K562 (cell line): ENCODE measurements around the gene KLHL12. TPM values are rescaled to one million over a fixed set of nuclear protein-coding genes. Genes with fewer than 3 reads are reported as not detected.

Source experiments
- ATAC-seq: fragments of 200-7000 bp; cut with Tn5 transposase; 3 replicates; pipeline ENCODE4 v1.9.1; 2020; ENCODE audit warnings: moderate library complexity
- BruUV-seq: library from RNA; stranded (reverse); fragments of 400-500 nt; replicated peaks from 2 replicates; lab custom pipeline; 2021; lab: Mats Ljungman, UMichigan
- CTCF ChIA-PET: fragments of 300-600 bp; formaldehyde crosslinking; extraction: SDS; loops from one replicate; lab custom pipeline; 2021; ENCODE audit warnings: low intra/inter-chr PET ratio; lab: Yijun Ruan, JAX
- POLR2A ChIA-PET: fragments of 300-600, 350-650 bp; sonication (Branson Sonifier 250); formaldehyde crosslinking; extraction: SDS; loops from one replicate; lab custom pipeline; 2021; ENCODE audit warnings: antibody characterized with exemption, inconsistent platforms; lab: Yijun Ruan, JAX
- DNase-seq, 4 experiments: peaks; one replicate each; pipeline versions ENCODE4 v3.0.0 to v3.0.0-alpha.2; 2011 to 2018; ENCODE audit warnings: low spot score in 3 of 4, mixed read lengths in 3 of 4; ENCODE audit errors: extremely low read depth in 1 of 4
- FAIRE-seq: peaks from 2 replicates; lab custom pipeline; 2011; peaks lifted over from hg19 to GRCh38; lab: Jason Lieb, UNC
- H2AFZ ChIP-seq: 2 replicates; pipeline ENCODE4 v1.6.0; 2011; ENCODE audit warnings: low read depth, low read length, control low read depth, inconsistent platforms
- H3K27ac ChIP-seq: fragments of 200-600 bp; 3 replicates; pipeline ENCODE4 v1.8.0; 2011; ENCODE audit warnings: low read depth, mild to moderate bottlenecking, control low read depth, inconsistent platforms, low read length, moderate library complexity, mixed read lengths; ENCODE audit errors: extremely low read depth
- H3K27me3 ChIP-seq, 2 experiments: fragments of 300-600 bp in 1 of 2; 2 replicates in 1 of 2; 3 replicates in 1 of 2; pipeline versions ENCODE4 v1.6.0 to v1.8.0; 2011; ENCODE audit warnings: inconsistent platforms in 2 of 2, low read length in 2 of 2, mild to moderate bottlenecking in 1 of 2, mixed read lengths in 1 of 2, moderate library complexity in 1 of 2; ENCODE audit not compliant: control insufficient read depth in 2 of 2, insufficient read depth in 2 of 2
- H3K36me3 ChIP-seq: fragments of 300-600 bp; 3 replicates; pipeline ENCODE4 v1.8.0; 2011; ENCODE audit warnings: mild to moderate bottlenecking, low read length, inconsistent platforms; ENCODE audit not compliant: control insufficient read depth, insufficient read depth
- H3K4me1 ChIP-seq, 2 experiments: fragments of 200-600 bp in 1 of 2; replicated peaks in 1 of 2; 2 replicates in 1 of 2; 3 replicates in 1 of 2; pipeline versions ENCODE4 v1.5.1 to v1.8.0; 2011; ENCODE audit warnings: inconsistent platforms in 2 of 2, low read length in 2 of 2, mild to moderate bottlenecking in 1 of 2, mixed read lengths in 1 of 2, moderate library complexity in 1 of 2; ENCODE audit not compliant: control insufficient read depth in 2 of 2, insufficient read depth in 2 of 2
- H3K4me2 ChIP-seq: 2 replicates; pipeline ENCODE4 v1.6.1; 2011; ENCODE audit warnings: low read length, control low read depth, inconsistent platforms, mixed read lengths; ENCODE audit not compliant: insufficient read depth
- H3K4me3 ChIP-seq: fragments of 200-600 bp; sonication (generic), shearing (Covaris generic); 2 replicates; pipeline ENCODE4 v1.5.1; 2016; ENCODE audit warnings: control low read depth, inconsistent platforms
- H3K79me2 ChIP-seq: fragments of 200-600 bp; 3 replicates; pipeline ENCODE4 v1.8.0; 2011; ENCODE audit warnings: low read length, inconsistent platforms; ENCODE audit not compliant: control insufficient read depth, insufficient read depth
- H3K9ac ChIP-seq, 2 experiments: 2 replicates each; pipeline versions ENCODE4 v1.6.0 to v1.6.1; 2011; ENCODE audit warnings: low read depth in 2 of 2, low read length in 2 of 2, control low read depth in 1 of 2, inconsistent platforms in 1 of 2, mild to moderate bottlenecking in 1 of 2, mixed read lengths in 1 of 2; ENCODE audit not compliant: insufficient read depth in 1 of 2
- H3K9me1 ChIP-seq: one replicate; pipeline ENCODE4 v1.6.0; 2011; ENCODE audit warnings: inconsistent platforms, mild to moderate bottlenecking, low read length, moderate library complexity; ENCODE audit not compliant: control insufficient read depth, insufficient read depth
- H3K9me3 ChIP-seq: replicated peaks from 2 replicates; pipeline ENCODE4 v1.5.1; 2011; ENCODE audit warnings: low read depth, low read length, inconsistent platforms; ENCODE audit not compliant: control insufficient read depth, insufficient read depth
- H4K20me1 ChIP-seq: replicated peaks from 2 replicates; pipeline ENCODE4 v1.6.1; 2011; ENCODE audit warnings: low read length, inconsistent platforms, mixed read lengths; ENCODE audit not compliant: control insufficient read depth, insufficient read depth
- CEBPB ChIP-seq: fragments of 450-650 bp; IDR thresholded peaks from 2 replicates; pipeline ENCODE4 v1.6.1; 2016; ENCODE audit warnings: missing genetic modification characterization, missing compliant biosample characterization
- CEBPG ChIP-seq, 3 experiments: fragments of 200-800 bp in 1 of 3; sonication (Bioruptor generic) in 1 of 3; sonication (generic) in 1 of 3; formaldehyde crosslinking in 1 of 3; IDR thresholded peaks in 2 of 3; conservative IDR thresholded peaks in 1 of 3; 2 replicates each; pipeline versions ENCODE4 v1.6.1 to v1.8.0; 2016 to 2022; ENCODE audit warnings: missing compliant biosample characterization in 2 of 3, missing genetic modification characterization in 2 of 3, mild to moderate bottlenecking in 1 of 3, missing genetic modification reagents in 1 of 3
- TEAD4 ChIP-seq, 2 experiments: sonication (generic) in 1 of 2; formaldehyde crosslinking in 1 of 2; IDR thresholded peaks; 2 replicates each; pipeline versions ENCODE4 v1.6.1 to v1.8.0; 2012 to 2022; ENCODE audit warnings: borderline replicate concordance in 1 of 2, inconsistent platforms in 1 of 2, low read length in 1 of 2, mild to moderate bottlenecking in 1 of 2, missing genetic modification reagents in 1 of 2
- ZNF347 ChIP-seq: fragments of 450-650 bp; formaldehyde crosslinking; IDR thresholded peaks from 2 replicates; pipeline ENCODE4 v1.4.0; 2020; ENCODE audit warnings: low read depth, mild to moderate bottlenecking, moderate library complexity
- WGBS: fragments of 100-300 bp; shearing (Covaris generic); methylation state at CpG from one replicate; pipeline ENCODE4 v1.1.6; 2016; ENCODE audit warnings: low coverage, mixed read lengths; ENCODE audit not compliant: insufficient coverage; ENCODE audit errors: missing lambda C conversion rate; 5-methylcytosine and 5-hydroxymethylcytosine counted together
- in situ Hi-C: fragments of 300-500 bp; cut with MboI; formaldehyde crosslinking; loops from 4 replicates; pipeline ENCODE4 v1.15.0; 2018; ENCODE audit warnings: inconsistent platforms, mixed read lengths
- intact Hi-C: fragments of 100-400 bp; cut with micrococcal nuclease; formaldehyde crosslinking; loops from 2 replicates; pipeline ENCODE4 v1.14.2; 2022
- polyA plus RNA-seq, 8 experiments: library from polyadenylated mRNA; depleted of rRNA in 4 of 8; stranded (reverse) in 5 of 8; unstranded in 3 of 8; fragments of >200 nt; fragmentation: Nextera tagmentation in 2 of 8; fragmentation: Illumina TruSeq in 1 of 8; extraction: Ambion mirVana in 2 of 8; extraction: Trizol in 1 of 8; gene quantifications; 2 replicates each; pipeline versions ENCODE4 v1.2.1 to v1.2.3, GENCODE V29; 2011 to 2014; ENCODE audit warnings: inconsistent platforms in 1 of 8, missing spikeins in 1 of 8
- total RNA-seq, 7 experiments: library from RNA; depleted of rRNA in 6 of 7; stranded (reverse); fragments of >200 nt in 6 of 7; fragmentation: Illumina TruSeq in 2 of 7; extraction: Trizol in 2 of 7; gene quantifications; 2 replicates each; pipeline versions ENCODE4 v1.2.1 to v1.2.3, GENCODE V29; 2011 to 2021; ENCODE audit warnings: low replicate concordance in 1 of 7

The KLHL12 gene
- total and polyA plus RNA-seq, 9 of the 15 experiments (the other 6 are each of a cell fraction or from before 2014, with no cell fraction given) = 23.1 to 85.1 (median 35.0) TPM

- Histone ChIP-seq H3K4me1 (peaks cover 15 to 40% of the 10 kb centered on the region in 2 experiments), H2AFZ (no peak overlapping the region), H3K27ac (peak overlapping the region; percentile 90), H3K36me3 (peaks cover 48% of the 10 kb centered on the region), H3K27me3 (no peaks in the 10 kb centered on the region), H3K9me3 (no peaks in the 10 kb centered on the region), H4K20me1 (peaks cover 26% of the 10 kb centered on the region), H3K9ac (peak overlapping the region in 1 of 2 experiments; percentile 94; a peak in 3 of 4 replicates), H3K4me3 (peak overlapping the region; percentile 97), H3K79me2 (peaks cover 60% of the 10 kb centered on the region), H3K9me1 (peaks cover 6% of the 10 kb centered on the region), H3K4me2 (peak overlapping the region; percentile 95)
- ChIA-PET POLR2A (interaction anchor here (0.6 to 0.7 kb wide), 3 partner anchors 8 to 471 kb away, joined by 3 read pairs; no protein-coding TSS in a partner anchor), CTCF (no interaction called here)
- DNase-seq (no peak), ATAC-seq (no peak), FAIRE-seq (no peak)
- intact Hi-C loops = loop anchor here (5.0 kb wide), 1 partner anchor 70 kb away; the partner anchor contains the start of gene RABIF
- TSS peak; percentile 38 for BruUV-seq
- in situ Hi-C loops = no loop called here
- 5% methylated on average over 6 of the region's 6 CpGs for WGBS
- no peak for TF ChIP-seq ZNF347 (CRISPR knock-in tag)
- 0 out of 2 replicates have a peak, but pooled peaks have one; percentile 2 for TF ChIP-seq TEAD4 (IDR thresholded peaks at IDR 0.05; ENCODE audit: low read length)
- no peak for TF ChIP-seq TEAD4 (CRISPR knock-in tag; IDR thresholded peaks at IDR 0.05; ENCODE audit: borderline replicate concordance)
- TF ChIP-seq CEBPB (tag) = peak; percentile 51; the same call in 1 of the 2 replicates
- TF ChIP-seq CEBPG (CRISPR knock-in tag; IDR thresholded peaks at IDR 0.05) = no peak
- 0 out of 4 replicates have a peak, but pooled peaks of 1 of the 2 experiments have one; percentile 10 for TF ChIP-seq CEBPG (tag; conservative IDR thresholded peaks at IDR 0.05 in 1 of 2, IDR thresholded peaks at IDR 0.05 in 1 of 2)
These were observed 29.9 kb upstream of the KLHL12 start for GRCh38 chr1:202956969-202957368.
